Heart left ventricle (tissue), 16 donors: ENCODE measurements around the gene CDC25B. TPM values are rescaled to one million over a fixed set of nuclear protein-coding genes. Genes with fewer than 3 reads are reported as not detected.

Source experiments
- ATAC-seq, 4 donors: fragments of 200-7000 bp; cut with Tn5 transposase; one replicate each; pipeline ENCODE4 v1.9.1; 2020 to 2022; ENCODE audit warnings: moderate library complexity in 4 of 4, mild to moderate bottlenecking in 3 of 4, moderate number of reproducible peaks in 1 of 4
- DNase-seq, 5 donors: peaks; one replicate each; pipeline ENCODE4 v3.0.0-alpha.2; 2020
- H3K27ac ChIP-seq, 12 donors: fragments of 200-600 bp; sonication (generic) in 4 of 12; one replicate each; pipeline versions ENCODE4 v1.5.0 to v1.8.0; 2016 to 2022; ENCODE audit warnings: mild to moderate bottlenecking in 2 of 12
- H3K27me3 ChIP-seq, 9 donors: fragments of 200-600 bp; sonication (generic) in 2 of 9; one replicate each; pipeline versions ENCODE4 v1.5.1 to v1.8.0; 2016 to 2022; ENCODE audit warnings: mild to moderate bottlenecking in 3 of 9
- H3K36me3 ChIP-seq, 9 donors: fragments of 200-600 bp; sonication (generic) in 2 of 9; one replicate each; pipeline versions ENCODE4 v1.5.0 to v1.8.0; 2018 to 2022; ENCODE audit warnings: mild to moderate bottlenecking in 2 of 9
- H3K4me1 ChIP-seq, 12 donors: fragments of 200-600 bp; sonication (generic) in 4 of 12; one replicate each; pipeline versions ENCODE4 v1.5.0 to v1.8.0; 2016 to 2022; ENCODE audit warnings: mild to moderate bottlenecking in 3 of 12
- H3K4me3 ChIP-seq, 12 donors: fragments of 200-600 bp; sonication (generic) in 4 of 12; one replicate each; pipeline versions ENCODE4 v1.5.0 to v1.8.0; 2017 to 2022; ENCODE audit warnings: mild to moderate bottlenecking in 9 of 12, moderate library complexity in 4 of 12
- H3K9me3 ChIP-seq, 12 donors: fragments of 200-600 bp; sonication (generic) in 4 of 12; one replicate each; pipeline versions ENCODE4 v1.5.0 to v1.8.0; 2016 to 2022; ENCODE audit warnings: mild to moderate bottlenecking in 1 of 12
- CTCF ChIP-seq, 12 donors: fragments of 200-600 bp; sonication (generic) in 4 of 12; IDR thresholded peaks; one replicate each; pipeline versions ENCODE4 v1.5.0 to v1.8.0; 2018 to 2022; ENCODE audit warnings: antibody characterized with exemption in 12 of 12, mild to moderate bottlenecking in 5 of 12
- POLR2A ChIP-seq, 2 donors: fragments of 450-650 bp; IDR thresholded peaks; one replicate each; pipeline ENCODE4 v1.6.1; 2017; ENCODE audit warnings: antibody characterized with exemption in 2 of 2, mild to moderate bottlenecking in 2 of 2, moderate library complexity in 2 of 2
- WGBS, 4 donors: extraction: QIAGEN DNeasy Blood & Tissue Kit in 2 of 4; methylation state at CpG; one replicate each; pipeline versions ENCODE4 v1.1.5 to v1.1.7; 2013 to 2018; 5-methylcytosine and 5-hydroxymethylcytosine counted together
- intact Hi-C, 10 donors: fragments of 100-400 bp; cut with DNase I; formaldehyde crosslinking; loops; one replicate each; pipeline versions ENCODE4 v1.11.1 to v1.14.2; 2022
- polyA plus RNA-seq, 2 donors: library from polyadenylated mRNA; stranded (reverse); fragments of 200-250 nt; gene quantifications; one replicate each; pipeline ENCODE4 v1.2.3, GENCODE V29; 2013
- total RNA-seq, 9 donors: library from RNA; depleted of rRNA in 2 of 9; stranded (reverse); fragments of >200 nt in 2 of 9; fragmentation: NEBNext Ultra II Directional in 3 of 9; extraction: Animal tissue kit (Norgen Biotek cat#: 25700) in 3 of 9; gene quantifications; one replicate each; pipeline versions ENCODE4 v1.1.0 to v1.2.4, GENCODE V29; 2016 to 2023
- donor health status: ischemic (EF 13 %, LVEDD 7.1; RV severe dilation, severe dysfunction).
- donor health status: healthy with polysubstance abuse.
- donor health status: DM: no; HTN: yes; CAD: no.
- donor health status: DM: no; HTN: no; CAD: no.
- donor health status: ischemic (EF 25% LVEDD 6.9; RV normal size, moderate dysfunction).
- donor health status: ischemic (EF 25% LVEDD 5.7; RV mildly dilated, moderate dysfunction).
- donor health status: healthy.
- donor health status: DM: yes; HTN: yes; CAD: no.
- donor health status: ischemic (EF 35%, LVEDD 5.7; RV mildly dilated, moderate dysfunction).
- donor health status: nonischemic (EF 11% LVEDD 7.7; RV severe dilation, severe dysfunction).
- donor health status: DM: yes; HTN: yes; CAD: no.
- donor health status: PGD.
- donor health status: ischemic (EF 29% LVEDD 5.4; RV normal size, mild dysfunction).
- donor health status: nonischemic (EF 23%, LVEDD 6.1; RV moderate dilation, normal function).

The CDC25B gene
- total and polyA plus RNA-seq, 11 donors, result 4.0 to 30.4 (median 8.6) TPM

- DNase-seq (peak in 1 of 5 donors; percentile 46), ATAC-seq (no peak)
- Histone ChIP-seq H3K4me3 (no peak overlapping the region), H3K27ac (peak overlapping the region in 2 of 12 donors; percentile 6 to 28), H3K9me3 (no peaks in the 10 kb centered on the region), H3K27me3 (peaks cover 0 to 5% (median 0%) of the 10 kb centered on the region in 9 donors), H3K36me3 (peaks cover 0 to 18% (median 4%) of the 10 kb centered on the region in 9 donors), H3K4me1 (peaks cover 4 to 46% (median 36%) of the 10 kb centered on the region in 12 donors)
- intact Hi-C loops, result loop anchor here in 5 of 10 donors (5.0 to 10.0 kb wide), 4 partner anchors 71 to 301 kb away; no protein-coding TSS in a partner anchor
- 64 to 80% (median 67%) methylated on average over 10 of the region's 10 CpGs for WGBS, 4 donors
- TF ChIP-seq POLR2A (IDR thresholded peaks at IDR 0.05), result no peak
- TF ChIP-seq CTCF (IDR thresholded peaks at IDR 0.05), result no peak
These were observed 12.5 kb upstream of the CDC25B start for GRCh38 chr20:3783511-3784195.

GRCh38 chr20:3784216-3784853 is 11.8 kb upstream of the CDC25B start:
- DNase-seq (peak in 2 of 5 donors; percentile 23 to 58), ATAC-seq (no peak)
- Histone ChIP-seq H3K4me1 (peaks cover 4 to 48% (median 36%) of the 10 kb centered on the region in 12 donors), H3K9me3 (no peaks in the 10 kb centered on the region), H3K4me3 (peak overlapping the region in 7 of 12 donors; percentile 64 to 81 (median 73)), H3K36me3 (peaks cover 0 to 18% (median 4%) of the 10 kb centered on the region in 9 donors), H3K27me3 (no peaks in the 10 kb centered on the region), H3K27ac (peak overlapping the region in 4 of 12 donors; percentile 6 to 87 (median 54))
- intact Hi-C loops, result loop anchor here in 5 of 10 donors (5.0 to 10.0 kb wide), 4 partner anchors 70 to 300 kb away; no protein-coding TSS in a partner anchor
- TF ChIP-seq CTCF (IDR thresholded peaks at IDR 0.05) (no peak), POLR2A (IDR thresholded peaks at IDR 0.05) (no peak)
- WGBS, 4 donors, result 64 to 83% (median 74%) methylated on average over 16 to 17 of the region's 17 CpGs

- Histone ChIP-seq H3K27me3 (no peaks in the 10 kb centered on the region), H3K4me1 (peaks cover 4 to 48% (median 36%) of the 10 kb centered on the region in 12 donors), H3K4me3 (peak overlapping the region in 10 of 12 donors; percentile 46 to 81 (median 68)), H3K27ac (peak overlapping the region in 5 of 12 donors; percentile 6 to 92 (median 81)), H3K9me3 (no peaks in the 10 kb centered on the region), H3K36me3 (peaks cover 0 to 18% (median 4%) of the 10 kb centered on the region in 9 donors)
- intact Hi-C loops, result loop anchor here in 6 of 10 donors (5.0 to 10.0 kb wide), 7 partner anchors 62 to 300 kb away; partner anchors contain the start of gene MAVS (in 1 of the 6)
- ATAC-seq, result no peak
- DNase-seq, result no peak
- WGBS, 4 donors, result 68 to 80% (median 78%) methylated on average over 6 of the region's 6 CpGs
- no peak for TF ChIP-seq POLR2A (IDR thresholded peaks at IDR 0.05)
These were observed 11.3 kb upstream of the CDC25B start for GRCh38 chr20:3784863-3785239.

GRCh38 chr20:3785240-3786125 is 10.6 kb upstream of the CDC25B start:
- H3K9me3 ChIP-seq, result no peaks in the 10 kb centered on the region

More at GRCh38 chr20:3785240-3786125, 10.6 kb upstream of the CDC25B start:
- intact Hi-C loops, result loop anchor here in 9 of 10 donors (1.0 to 10.0 kb wide), 13 partner anchors 25 to 299 kb away; partner anchors contain the start of genes AP5S1 (in 6 of the 9) and MAVS (in 2 of the 9)
- peak in 1 of 5 donors; percentile 55 for DNase-seq
- ATAC-seq, result peak in 2 of 4 donors; percentile 4 to 8
- Histone ChIP-seq H3K36me3 (peaks cover 0 to 18% (median 4%) of the 10 kb centered on the region in 9 donors), H3K4me3 (peak overlapping the region; percentile 40 to 81 (median 68)), H3K27ac (peak overlapping the region; percentile 74 to 92 (median 84)), H3K4me1 (peaks cover 4 to 48% (median 36%) of the 10 kb centered on the region in 12 donors), H3K27me3 (no peaks in the 10 kb centered on the region)
- no peak for TF ChIP-seq POLR2A (IDR thresholded peaks at IDR 0.05)
- no peak for TF ChIP-seq CTCF (IDR thresholded peaks at IDR 0.05)
- 22 to 54% (median 28%) methylated on average over 14 to 79 of the region's 79 CpGs for WGBS, 4 donors
